CD14-positive monocyte (primary cell): Measurements from ENCODE around the gene SLC35A3. TPM values are rescaled to one million over a fixed set of nuclear protein-coding genes. Genes with fewer than 3 reads are reported as not detected.
"Not testable (repeated sequence)": the region's sequence is repeated elsewhere in the genome, so short reads cannot be mapped to it uniquely, and the experiment has no call there.

Source experiments
- DNase-seq, 3 donors: peaks; one replicate each; pipeline ENCODE4 v3.0.0-alpha.2; 2011 to 2022
- H2AFZ ChIP-seq: 2 replicates; pipeline ENCODE4 v1.6.0; 2012; ENCODE audit warnings: mild to moderate bottlenecking, low read depth, low read length, inconsistent platforms; ENCODE audit not compliant: insufficient read depth, poor library complexity, severe bottlenecking
- H3K27ac ChIP-seq, 2 donors: 1 replicate in 1 of 2; 2 replicates in 1 of 2; pipeline ENCODE4 v1.5.1; 2012 to 2013; ENCODE audit warnings: low read length in 2 of 2, control low read depth in 1 of 2, inconsistent platforms in 1 of 2, low read depth in 1 of 2, mild to moderate bottlenecking in 1 of 2
- H3K27me3 ChIP-seq, 2 donors: one replicate each; pipeline versions ENCODE4 v1.6.0 to v1.6.1; 2011 to 2013; ENCODE audit warnings: low read length in 2 of 2; ENCODE audit not compliant: control insufficient read depth in 2 of 2, insufficient read depth in 2 of 2
- H3K36me3 ChIP-seq, 2 donors: replicated peaks in 1 of 2; 1 replicate in 1 of 2; 2 replicates in 1 of 2; pipeline versions ENCODE4 v1.5.1 to v1.6.1; 2012 to 2013; ENCODE audit warnings: low read length in 2 of 2, control low read depth in 1 of 2, inconsistent platforms in 1 of 2, mild to moderate bottlenecking in 1 of 2; ENCODE audit not compliant: insufficient read depth in 2 of 2, control insufficient read depth in 1 of 2
- H3K4me1 ChIP-seq, 2 donors: 1 replicate in 1 of 2; 2 replicates in 1 of 2; pipeline versions ENCODE4 v1.5.1 to v1.6.1; 2012 to 2013; ENCODE audit warnings: low read length in 2 of 2, control low read depth in 1 of 2, inconsistent platforms in 1 of 2, mild to moderate bottlenecking in 1 of 2, moderate library complexity in 1 of 2; ENCODE audit not compliant: insufficient read depth in 2 of 2, control insufficient read depth in 1 of 2
- H3K4me2 ChIP-seq: replicated peaks from 2 replicates; pipeline ENCODE3; 2012; ENCODE audit warnings: low read length, moderate library complexity, mild to moderate bottlenecking; ENCODE audit not compliant: poor library complexity, severe bottlenecking; ENCODE audit errors: extremely low read depth
- H3K4me3 ChIP-seq, 3 experiments: fragments of 200-600 bp in 1 of 3; sonication (generic) in 1 of 3; replicated peaks in 1 of 3; 1 replicate in 2 of 3; 2 replicates in 1 of 3; pipeline ENCODE4 v1.5.1; 2011 to 2013; ENCODE audit warnings: low read length in 3 of 3, mild to moderate bottlenecking in 3 of 3, control low read depth in 2 of 3, low read depth in 2 of 3, inconsistent platforms in 1 of 3, moderate library complexity in 1 of 3
- H3K79me2 ChIP-seq: 2 replicates; pipeline ENCODE4 v1.6.0; 2012; ENCODE audit warnings: mild to moderate bottlenecking, control low read depth, inconsistent platforms, low read length, moderate library complexity; ENCODE audit not compliant: insufficient read depth
- H3K9ac ChIP-seq: 2 replicates; pipeline ENCODE4 v1.6.0; 2017; ENCODE audit warnings: low read length, mild to moderate bottlenecking; ENCODE audit not compliant: insufficient read depth, poor library complexity, severe bottlenecking
- H3K9me3 ChIP-seq, 2 donors: replicated peaks in 1 of 2; 1 replicate in 1 of 2; 2 replicates in 1 of 2; pipeline versions ENCODE4 v1.5.1 to v1.6.1; 2012 to 2013; ENCODE audit warnings: low read length in 2 of 2, control low read depth in 1 of 2; ENCODE audit not compliant: control insufficient read depth in 1 of 2, insufficient read depth in 1 of 2
- H4K20me1 ChIP-seq: 2 replicates; pipeline ENCODE4 v1.6.0; 2012; ENCODE audit warnings: mild to moderate bottlenecking, low read length, control low read depth, moderate library complexity; ENCODE audit not compliant: insufficient read depth
- H3K27ac Mint-ChIP-seq, 7 donors: one replicate each; pipeline ENCODE4 v1.8.0; 2020; ENCODE audit warnings: mild to moderate bottlenecking in 7 of 7, mixed read lengths in 7 of 7, moderate library complexity in 6 of 7, inconsistent platforms in 2 of 7
- H3K27me3 Mint-ChIP-seq, 3 donors: one replicate each; pipeline ENCODE4 v1.8.0; 2021 to 2022; ENCODE audit warnings: low read depth in 3 of 3, mild to moderate bottlenecking in 3 of 3, mixed read lengths in 3 of 3, moderate library complexity in 3 of 3, inconsistent platforms in 1 of 3
- H3K36me3 Mint-ChIP-seq, 2 donors: one replicate each; pipeline ENCODE4 v1.8.0; 2020; ENCODE audit warnings: mixed read lengths in 2 of 2, inconsistent platforms in 1 of 2, mild to moderate bottlenecking in 1 of 2
- H3K4me1 Mint-ChIP-seq: one replicate; pipeline ENCODE4 v1.8.0; 2020; ENCODE audit warnings: mild to moderate bottlenecking, mixed read lengths
- H3K4me3 Mint-ChIP-seq, 2 donors: one replicate each; pipeline ENCODE4 v1.8.0; 2020; ENCODE audit warnings: mild to moderate bottlenecking in 2 of 2, mixed read lengths in 2 of 2, moderate library complexity in 1 of 2
- H3K9me3 Mint-ChIP-seq, 7 donors: one replicate each; pipeline ENCODE4 v1.8.0; 2020 to 2022; ENCODE audit warnings: mixed read lengths in 7 of 7, mild to moderate bottlenecking in 6 of 7, moderate library complexity in 6 of 7, inconsistent platforms in 2 of 7
- WGBS: methylation state at CpG from one replicate; pipeline ENCODE4 v1.1.5; 2013; ENCODE audit warnings: missing lambda C conversion rate; ENCODE audit not compliant: insufficient coverage; 5-methylcytosine and 5-hydroxymethylcytosine counted together
- intact Hi-C, 2 donors: fragments of 100-400 bp; cut with micrococcal nuclease; formaldehyde crosslinking; loops; one replicate each; pipeline versions ENCODE4 v1.15.0 to v1.15.1; 2023
- polyA plus RNA-seq, 3 donors: library from polyadenylated mRNA; depleted of rRNA in 1 of 3; unstranded in 2 of 3; stranded (reverse) in 1 of 3; fragments of 300-500 nt in 2 of 3; fragments of >200 nt in 1 of 3; fragmentation: Illumina TruSeq in 2 of 3; gene quantifications; 1 replicate in 2 of 3; 2 replicates in 1 of 3; pipeline ENCODE4 v1.2.3, GENCODE V29; 2012 to 2021
- TF ChIP-seq, protein P1 (sequence below): fragments of 200-600 bp; IDR thresholded peaks from one replicate; pipeline ENCODE4 v1.8.0; 2022; ENCODE audit warnings: antibody characterized with exemption, mild to moderate bottlenecking

SLC35A3 gene
- polyA plus RNA-seq, 3 donors, result 10.1 to 14.3 (median 13.0) TPM

DNA sequence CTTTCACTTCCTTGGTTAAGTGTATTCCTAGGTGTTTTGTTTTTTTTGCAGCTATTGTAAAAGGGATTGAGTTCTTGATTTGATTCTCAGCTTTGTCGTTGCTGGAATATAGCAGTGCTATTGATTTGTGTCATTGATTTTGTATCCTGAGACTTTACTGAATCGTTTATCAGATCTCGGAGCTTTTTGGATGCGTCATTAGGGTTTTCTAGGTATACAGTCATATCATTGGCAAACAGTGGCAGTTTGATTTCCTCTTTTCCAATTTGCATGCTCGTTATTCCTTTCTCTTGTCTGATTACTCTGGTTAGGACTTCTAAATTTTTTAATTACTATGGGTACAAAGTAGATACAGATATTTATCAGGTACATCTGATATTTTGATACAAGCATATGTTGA is 75.4 kb downstream of the SLC35A3 start:
- Histone ChIP-seq H3K9ac (no peak overlapping the region), H2AFZ (no peak overlapping the region), H3K4me3 (no peak overlapping the region), H3K4me1 (peaks cover 40 to 51% of the 10 kb centered on the region in 2 donors), H3K27me3 (no peaks in the 10 kb centered on the region), H3K4me2 (no peak overlapping the region), H3K9me3 (no peaks in the 10 kb centered on the region), H4K20me1 (peaks cover 78% of the 10 kb centered on the region), H3K27ac (no peak overlapping the region), H3K79me2 (peaks cover 99% of the 10 kb centered on the region), H3K36me3 (peaks cover 0 to 6% of the 10 kb centered on the region in 2 donors)
- no peak for DNase-seq
- peak overlapping the region in 3 of 7 donors; percentile 3 to 23 (median 10) for H3K27ac Mint-ChIP-seq
- peaks cover 0 to 6% (median 3%) of the 10 kb centered on the region in 7 donors for H3K9me3 Mint-ChIP-seq
- 95% methylated on average over 3 of the region's 5 CpGs for WGBS
- intact Hi-C loops, result no loop called here
- TF ChIP-seq, protein P1, sequence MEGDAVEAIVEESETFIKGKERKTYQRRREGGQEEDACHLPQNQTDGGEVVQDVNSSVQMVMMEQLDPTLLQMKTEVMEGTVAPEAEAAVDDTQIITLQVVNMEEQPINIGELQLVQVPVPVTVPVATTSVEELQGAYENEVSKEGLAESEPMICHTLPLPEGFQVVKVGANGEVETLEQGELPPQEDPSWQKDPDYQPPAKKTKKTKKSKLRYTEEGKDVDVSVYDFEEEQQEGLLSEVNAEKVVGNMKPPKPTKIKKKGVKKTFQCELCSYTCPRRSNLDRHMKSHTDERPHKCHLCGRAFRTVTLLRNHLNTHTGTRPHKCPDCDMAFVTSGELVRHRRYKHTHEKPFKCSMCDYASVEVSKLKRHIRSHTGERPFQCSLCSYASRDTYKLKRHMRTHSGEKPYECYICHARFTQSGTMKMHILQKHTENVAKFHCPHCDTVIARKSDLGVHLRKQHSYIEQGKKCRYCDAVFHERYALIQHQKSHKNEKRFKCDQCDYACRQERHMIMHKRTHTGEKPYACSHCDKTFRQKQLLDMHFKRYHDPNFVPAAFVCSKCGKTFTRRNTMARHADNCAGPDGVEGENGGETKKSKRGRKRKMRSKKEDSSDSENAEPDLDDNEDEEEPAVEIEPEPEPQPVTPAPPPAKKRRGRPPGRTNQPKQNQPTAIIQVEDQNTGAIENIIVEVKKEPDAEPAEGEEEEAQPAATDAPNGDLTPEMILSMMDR, result no peak
- H3K27me3 Mint-ChIP-seq, result peaks cover 0 to 1% (median 0%) of the 10 kb centered on the region in 3 donors
- peaks cover 13 to 16% of the 10 kb centered on the region in 2 donors for H3K36me3 Mint-ChIP-seq
- H3K4me1 Mint-ChIP-seq, result peaks cover 71% of the 10 kb centered on the region
- no peak overlapping the region for H3K4me3 Mint-ChIP-seq

DNA sequence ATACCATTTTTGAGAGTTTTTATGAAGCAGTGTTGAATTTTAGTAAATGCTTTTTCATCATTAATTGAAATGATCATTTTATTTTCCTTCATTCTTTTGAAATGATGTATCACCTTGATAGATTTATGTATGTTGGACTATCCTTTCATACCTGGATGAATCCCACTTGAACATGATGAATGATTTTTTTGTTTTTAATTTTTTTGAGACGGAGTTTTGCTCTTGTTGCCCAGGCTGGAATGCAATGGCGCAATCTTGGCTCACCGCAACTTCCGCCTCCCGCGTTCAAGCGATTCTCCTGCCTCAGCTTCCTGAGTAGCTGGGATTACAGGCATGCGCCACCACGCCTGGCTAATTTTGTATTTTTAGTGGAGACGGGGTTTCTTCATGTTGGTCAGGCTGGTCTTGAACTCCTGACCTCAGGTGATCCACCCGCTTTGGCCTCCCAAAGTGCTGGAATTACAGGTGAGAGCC is 77.5 kb downstream of the SLC35A3 start:
- H3K9me3 ChIP-seq, H2AFZ ChIP-seq, H3K27me3 Mint-ChIP-seq, H3K36me3 ChIP-seq, H3K9ac ChIP-seq, H3K9me3 Mint-ChIP-seq, H3K27me3 ChIP-seq: not testable (repeated sequence)
- peak overlapping the region; percentile 37 to 48 for H3K4me3 Mint-ChIP-seq
- peaks cover 13 to 16% of the 10 kb centered on the region in 2 donors for H3K36me3 Mint-ChIP-seq
- Histone ChIP-seq H3K79me2 (peaks cover 99% of the 10 kb centered on the region), H3K27ac (peak overlapping the region; percentile 47 to 74), H3K4me1 (peaks cover 43 to 63% of the 10 kb centered on the region in 2 donors), H3K4me2 (peak overlapping the region; percentile 57), H3K4me3 (peak overlapping the region in 1 of 3 experiments; percentile 41), H4K20me1 (peaks cover 88% of the 10 kb centered on the region)
- intact Hi-C loops, result loop anchor here in 1 of 2 donors (1.0 kb wide), 1 partner anchor 9 kb away; a partner anchor contains a TSS
- H3K4me1 Mint-ChIP-seq, result peaks cover 69% of the 10 kb centered on the region
- 36% methylated on average over 5 of the region's 11 CpGs for WGBS
- H3K27ac Mint-ChIP-seq, result peak overlapping the region; percentile 80 to 95 (median 91)
- DNase-seq, result peak; percentile 23 to 69 (median 31)
